ENCODE data around the gene SUFU. TPM values are rescaled to one million over a fixed set of nuclear protein-coding genes. Genes with fewer than 3 reads are reported as not detected.
A peak's percentile ranks its signal among the peaks of the same experiment; 100 is the strongest.

SUFU gene
- total RNA-seq, 2 experiments from 2014 or later: 8.5 to 8.8 TPM

GRCh38 chr10:102460836-102461186, 43.0 kb upstream of the SUFU start:
- intact Hi-C loops (cut with micrococcal nuclease): no loop called here
- DNase-seq (no peak), ATAC-seq (peak; percentile 28)
- Mint-ChIP-seq H3K9me3 (no peaks in the 10 kb centered on the region), H3K4me3 (peak overlapping the region; percentile 91), H3K4me1 (ENCODE audit: low read depth) (peaks cover 27% of the 10 kb centered on the region), H3K27me3 (no peaks in the 10 kb centered on the region), H3K27ac (peak overlapping the region; percentile 80), H3K36me3 (ENCODE audit: low read depth) (peaks cover 8% of the 10 kb centered on the region)
- ChIA-PET CTCF (interaction anchor here (1.0 to 4.7 kb wide), 10 partner anchors 9 to 216 kb away, joined by 3 to 40 read pairs (median 6); partner anchors contain the start of genes C10orf95 and GBF1), POLR2A (interaction anchor here (0.7 to 3.9 kb wide), 12 partner anchors 10 to 185 kb away, joined by 3 to 71 read pairs (median 5); partner anchors contain the start of genes ACTR1A, C10orf95 and CUEDC2)
- no peak for TF ChIP-seq CTCF (IDR thresholded peaks at IDR 0.05)

- Mint-ChIP-seq H3K36me3 (ENCODE audit: low read depth) (peaks cover 5% of the 10 kb centered on the region), H3K27me3 (no peaks in the 10 kb centered on the region), H3K4me1 (ENCODE audit: low read depth) (peaks cover 27% of the 10 kb centered on the region), H3K9me3 (no peaks in the 10 kb centered on the region), H3K27ac (peak overlapping the region; percentile 80), H3K4me3 (peak overlapping the region; percentile 91)
- ATAC-seq (peak; percentile 96), DNase-seq (peak; percentile 95)
- intact Hi-C loops (cut with micrococcal nuclease): no loop called here
- ChIA-PET CTCF (interaction anchor here (0.7 to 4.7 kb wide), 19 partner anchors 10 to 234 kb away, joined by 3 to 40 read pairs (median 5); partner anchors contain the start of genes ACTR1A, C10orf95, FBXL15 and GBF1), POLR2A (interaction anchor here (0.7 to 3.9 kb wide), 16 partner anchors 10 to 185 kb away, joined by 3 to 71 read pairs (median 4); partner anchors contain the start of genes ACTR1A, C10orf95, CUEDC2 and FBXL15)
- TF ChIP-seq CTCF (IDR thresholded peaks at IDR 0.05): no peak
Observed at GRCh38 chr10:102461187-102462054, 42.4 kb upstream of the SUFU start.

GRCh38 chr10:102462512-102463054, 41.2 kb upstream of the SUFU start:
- no peak for ATAC-seq
- no peak for DNase-seq
- H3K36me3 Mint-ChIP-seq (ENCODE audit: low read depth): peaks cover 1% of the 10 kb centered on the region
- TF ChIP-seq CTCF (IDR thresholded peaks at IDR 0.05): no peak
- no peaks in the 10 kb centered on the region for H3K27me3 Mint-ChIP-seq
- ChIA-PET POLR2A (interaction anchor here (0.9 to 3.9 kb wide), 8 partner anchors 9 to 303 kb away, joined by 3 to 71 read pairs (median 6); partner anchors contain the start of genes C10orf95 and FBXL15), CTCF (interaction anchor here (0.9 to 4.7 kb wide), 12 partner anchors 10 to 232 kb away, joined by 3 to 40 read pairs (median 7); partner anchors contain the start of genes ACTR1A and C10orf95)
- no peaks in the 10 kb centered on the region for H3K9me3 Mint-ChIP-seq
- no peak overlapping the region for H3K27ac Mint-ChIP-seq
- H3K4me1 Mint-ChIP-seq (ENCODE audit: low read depth): peaks cover 27% of the 10 kb centered on the region
- intact Hi-C loops (cut with micrococcal nuclease): no loop called here
- peak overlapping the region; percentile 91 for H3K4me3 Mint-ChIP-seq

GRCh38 chr10:102463983-102464382, 39.8 kb upstream of the SUFU start:
- Mint-ChIP-seq H3K27me3 (no peaks in the 10 kb centered on the region), H3K27ac (no peak overlapping the region), H3K4me1 (ENCODE audit: low read depth) (peaks cover 27% of the 10 kb centered on the region), H3K36me3 (ENCODE audit: low read depth) (peaks cover 1% of the 10 kb centered on the region), H3K4me3 (no peak overlapping the region), H3K9me3 (no peaks in the 10 kb centered on the region)
- TF ChIP-seq CTCF (IDR thresholded peaks at IDR 0.05): no peak
- intact Hi-C loops (cut with micrococcal nuclease): no loop called here
- CTCF ChIA-PET: interaction anchor here (1.2 to 4.7 kb wide), 3 partner anchors 10 to 181 kb away, joined by 3 to 40 read pairs (median 4); partner anchors contain the start of gene TRIM8
- DNase-seq (no peak), ATAC-seq (no peak)
- POLR2A ChIA-PET: no interaction called here

Data from activated CD8-positive, alpha-beta T cell treated with anti-CD3 and anti-CD28 coated beads for 36 hours (primary cell).